Limb (tissue), 2 donors: ENCODE measurements around the gene CFHR3.
"Not testable (repeated sequence)": the region's sequence is repeated elsewhere in the genome, so short reads cannot be mapped to it uniquely, and the experiment has no call there.

Source experiments
- DNase-seq, 2 donors: peaks; one replicate each; pipeline ENCODE4 v3.0.0-alpha.2; 2016; ENCODE audit errors: extremely low spot score in 2 of 2

The CFHR3 gene

DNA sequence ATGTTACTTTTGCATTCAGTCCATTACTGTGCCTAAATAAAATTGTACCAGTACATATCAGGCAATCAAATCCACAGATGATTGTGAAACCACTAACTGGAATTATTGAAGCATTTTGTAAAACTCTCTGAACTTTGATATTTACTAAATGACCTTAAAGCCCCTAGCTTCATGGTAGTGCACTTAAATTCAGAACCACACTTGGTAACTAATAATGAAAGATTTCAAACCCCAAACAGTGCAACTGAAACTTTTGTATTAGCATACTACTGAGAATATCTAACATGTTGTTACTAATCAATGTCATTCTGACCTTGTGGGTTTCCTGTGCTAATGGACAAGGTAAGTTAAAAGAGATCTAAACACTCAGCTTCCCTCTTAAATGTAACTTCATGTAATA is at the start of gene CFHR3:
Gene CFHR3, plus strand, starts transcription at position 238 of the 400 bp plus-strand sequence. Its CDS starts 47 bp downstream, at position 285.
- no peak for DNase-seq

DNA sequence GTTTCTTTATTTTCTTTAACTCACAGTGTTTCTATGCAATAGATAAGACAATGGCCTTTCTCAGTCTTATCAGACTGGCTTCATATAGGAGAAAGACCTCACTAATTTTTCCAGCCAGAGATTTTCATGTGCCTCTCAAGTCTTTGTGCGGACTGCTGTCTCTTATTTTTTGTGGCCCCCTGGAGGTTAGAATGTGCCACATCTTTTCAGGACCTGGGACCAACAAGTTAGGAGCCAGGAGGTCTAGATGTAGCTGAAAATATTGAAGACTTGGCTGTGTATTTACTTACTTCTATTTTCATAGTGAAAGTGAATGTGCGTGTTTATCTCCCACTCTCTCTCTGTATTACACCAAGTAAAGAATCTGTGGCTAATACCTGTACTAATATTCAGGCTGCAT is 42.1 kb upstream of the CFHR3 start:
- no peak for DNase-seq

DNA sequence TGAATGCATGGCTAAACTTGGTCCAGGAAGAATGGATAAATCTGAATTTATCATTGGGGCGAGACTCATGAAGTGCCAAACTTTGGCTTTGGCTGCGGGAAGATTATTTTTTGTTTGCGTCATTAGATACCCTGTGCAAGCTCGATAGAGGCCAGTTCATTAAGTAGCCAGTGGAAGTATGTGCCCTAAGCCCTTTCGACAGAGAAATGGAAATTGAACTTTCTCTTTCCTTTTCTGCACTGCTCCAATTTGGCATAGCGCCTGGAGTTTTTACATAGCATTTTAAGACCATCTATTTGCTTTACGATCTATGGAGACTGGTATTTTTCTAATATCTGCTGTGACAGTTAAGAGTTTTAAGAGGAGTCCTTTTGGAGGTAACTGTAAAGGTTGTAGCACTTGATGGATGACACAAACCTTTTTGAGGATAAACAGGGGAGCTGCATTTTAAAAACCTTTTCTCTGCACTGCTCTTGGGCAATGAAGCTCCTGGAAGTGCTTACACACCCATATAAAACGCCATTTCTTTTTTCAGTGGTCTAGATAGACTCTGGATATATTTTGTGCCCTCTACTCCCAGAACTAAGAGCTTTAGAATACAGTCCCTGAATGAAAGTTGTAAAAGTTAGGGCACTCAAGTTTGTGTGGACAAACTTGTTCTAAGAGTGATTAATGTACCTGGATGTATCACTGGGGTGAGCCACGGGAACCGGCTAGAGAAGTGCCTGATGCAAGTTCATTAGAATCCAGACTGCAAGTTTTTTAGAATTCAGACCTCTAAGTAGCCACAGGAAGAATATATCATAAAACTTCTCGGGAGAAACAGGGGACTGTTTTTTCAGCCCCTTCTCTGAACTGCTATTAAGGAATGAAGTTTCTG is 41.3 kb upstream of the CFHR3 start:
- no peak for DNase-seq

DNA sequence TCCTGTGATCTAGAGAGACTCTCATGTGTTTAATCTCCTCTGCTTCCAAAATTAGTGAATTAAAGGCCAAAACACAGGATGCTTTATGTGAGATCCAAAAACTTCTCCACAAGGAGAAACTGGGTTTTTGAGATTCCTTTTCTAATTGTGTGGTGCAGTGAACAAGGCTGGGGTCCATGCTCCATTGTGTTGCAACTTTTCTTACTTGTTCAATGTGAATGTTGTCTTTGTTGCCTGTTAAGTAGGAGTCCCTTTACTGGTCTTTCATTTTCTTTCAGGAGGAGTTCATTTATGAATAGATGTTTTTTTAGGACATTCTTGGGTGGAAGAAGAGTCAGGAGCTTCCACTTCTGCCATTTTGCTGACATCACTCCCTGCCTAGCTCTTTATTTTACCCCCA is 40.6 kb upstream of the CFHR3 start:
- no peak for DNase-seq

DNA sequence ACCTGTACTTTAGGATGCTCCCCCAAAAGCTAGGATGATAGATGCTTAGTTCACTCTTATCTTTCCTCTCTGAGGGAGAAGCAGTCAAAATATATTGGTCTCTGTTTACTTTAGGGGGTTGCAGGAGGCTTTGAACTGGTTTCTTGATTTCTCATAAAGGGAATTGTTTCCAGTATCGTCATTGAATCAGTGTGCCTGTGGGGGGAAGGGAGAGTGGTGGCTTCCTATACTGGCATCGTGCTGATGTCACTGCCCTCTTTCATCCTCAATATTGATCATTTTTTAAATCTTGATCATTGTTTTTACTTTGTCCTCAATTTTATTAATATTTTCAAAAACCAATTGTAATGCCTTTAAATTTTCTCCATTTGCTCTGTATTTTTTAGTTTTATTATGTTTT is 40.2 kb upstream of the CFHR3 start:
- DNase-seq, result no peak

DNA sequence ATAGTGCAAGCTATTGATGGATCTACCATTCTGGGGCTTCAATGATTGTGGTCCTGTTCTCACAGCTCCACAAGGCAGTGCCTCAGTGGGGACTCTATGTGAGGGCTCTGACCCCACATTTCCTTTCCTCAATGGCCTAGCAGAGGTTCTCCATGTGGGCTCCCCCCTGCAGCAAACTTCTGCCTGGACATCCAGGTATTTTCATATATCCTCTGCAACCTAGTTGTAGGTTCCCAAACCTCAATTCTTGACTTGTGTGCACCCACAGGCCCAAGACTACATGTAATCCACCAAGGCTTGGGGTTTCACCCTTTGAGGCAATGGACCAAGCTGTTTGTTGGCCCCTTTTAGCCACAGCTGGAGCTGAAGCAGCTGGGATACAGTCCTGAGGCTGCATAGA is 35.9 kb upstream of the CFHR3 start:
- DNase-seq, result no peak

DNA sequence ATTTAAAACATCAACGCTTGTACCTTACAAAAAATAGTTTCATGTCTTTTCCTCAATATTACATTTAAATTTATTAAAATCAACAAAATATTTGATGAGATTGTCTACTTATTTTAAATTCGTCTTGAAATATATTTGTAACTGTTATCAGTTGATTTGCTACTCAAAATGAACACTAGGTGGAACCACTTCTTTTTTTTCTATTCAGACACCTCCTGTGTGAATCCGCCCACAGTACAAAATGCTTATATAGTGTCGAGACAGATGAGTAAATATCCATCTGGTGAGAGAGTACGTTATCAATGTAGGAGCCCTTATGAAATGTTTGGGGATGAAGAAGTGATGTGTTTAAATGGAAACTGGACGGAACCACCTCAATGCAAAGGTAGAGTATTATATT is 31.4 kb upstream of the CFHR3 start:
- DNase-seq, result peak in 1 of 2 donors; percentile 5

DNA sequence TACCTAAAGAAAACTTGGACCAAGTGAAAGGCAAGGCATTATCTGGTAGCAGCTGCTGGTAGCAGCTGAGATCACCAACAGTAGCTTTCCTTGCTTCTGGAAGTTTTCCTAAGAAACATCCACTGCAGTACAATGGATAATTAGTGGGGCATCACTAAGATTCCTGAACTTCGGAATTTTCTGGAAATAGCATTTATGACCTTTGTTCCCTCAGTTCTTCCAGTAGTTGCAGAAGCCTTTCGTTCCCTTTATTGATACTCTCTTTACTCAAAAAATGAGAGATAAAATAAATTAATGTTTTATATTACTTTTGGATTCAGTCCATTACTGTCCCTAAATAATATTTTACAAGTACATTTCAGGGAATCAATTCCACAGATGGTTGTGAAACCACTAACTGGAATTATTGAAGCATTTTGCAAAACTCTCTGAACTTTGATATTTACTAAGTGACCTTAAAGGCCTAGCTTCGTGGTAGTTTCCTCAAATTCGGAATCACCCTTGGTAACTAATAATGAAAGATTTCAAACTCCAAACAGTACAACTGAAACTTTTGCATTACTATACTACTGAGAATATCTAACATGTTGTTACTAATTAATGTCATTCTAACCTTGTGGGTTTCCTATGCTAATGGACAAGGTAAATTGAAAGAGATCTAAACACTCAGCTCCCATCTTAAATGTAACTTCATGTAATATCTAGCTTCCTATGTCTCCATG is 9.5 kb upstream of the CFHR3 start:
- not testable (repeated sequence) for DNase-seq

DNA sequence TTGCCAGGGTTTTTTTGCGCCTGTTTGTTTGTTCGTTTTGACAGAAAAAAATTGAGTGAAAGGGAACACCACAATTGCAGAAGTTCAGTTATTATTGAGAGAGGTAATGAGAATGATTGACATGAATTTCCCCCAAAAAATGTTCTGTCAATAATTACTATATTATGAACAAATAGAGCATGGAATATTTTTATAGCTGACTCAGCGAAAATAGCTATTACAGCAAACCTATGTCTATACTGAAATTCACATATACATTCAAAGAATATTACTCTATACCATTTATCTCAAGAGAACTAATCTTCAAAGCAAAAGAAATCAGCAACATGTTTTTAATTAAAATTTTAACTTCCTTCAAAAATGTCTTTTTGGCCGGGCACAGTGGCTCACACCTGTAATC is 4.8 kb upstream of the CFHR3 start:
- DNase-seq, result not testable (repeated sequence)

DNA sequence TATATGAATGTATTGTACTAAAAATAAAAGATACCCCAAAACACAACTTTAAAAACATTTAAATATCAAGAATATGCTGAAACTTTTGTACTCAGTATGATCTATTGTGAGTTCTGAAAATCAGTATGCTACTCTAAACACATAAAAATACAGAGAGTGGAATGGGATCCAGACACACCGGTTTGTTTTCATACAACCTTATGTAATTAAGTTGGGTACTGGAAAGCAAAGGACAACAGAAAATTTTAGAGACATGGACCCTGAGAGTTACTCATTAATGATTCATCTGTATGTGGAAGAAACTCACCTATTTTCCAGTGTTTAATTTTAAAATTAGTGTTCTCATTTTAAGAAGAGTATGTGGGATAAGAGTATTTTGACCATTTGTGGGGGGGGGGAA is 927 bp upstream of the CFHR3 start:
- no peak for DNase-seq

DNA sequence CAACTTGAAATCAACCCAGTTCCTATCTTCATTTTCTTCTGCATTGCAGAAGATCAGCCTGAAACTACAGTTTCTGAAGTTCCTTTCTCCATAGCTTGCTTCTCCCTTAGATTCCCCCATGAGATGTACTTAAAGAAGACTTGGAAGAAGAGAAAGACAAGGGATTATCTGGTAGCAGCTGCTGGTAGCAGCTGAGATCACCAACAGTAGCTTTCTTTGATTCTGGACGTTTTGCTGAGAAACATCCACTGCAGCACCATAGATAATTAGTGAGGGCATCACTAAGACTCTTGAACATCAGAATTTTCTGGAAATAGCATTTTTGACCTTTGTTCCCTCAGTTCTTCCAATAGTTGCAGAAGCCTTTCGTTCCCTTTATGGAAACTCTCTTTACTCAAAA is 465 bp upstream of the CFHR3 start:
- peak in 1 of 2 donors; percentile 21 for DNase-seq

DNA sequence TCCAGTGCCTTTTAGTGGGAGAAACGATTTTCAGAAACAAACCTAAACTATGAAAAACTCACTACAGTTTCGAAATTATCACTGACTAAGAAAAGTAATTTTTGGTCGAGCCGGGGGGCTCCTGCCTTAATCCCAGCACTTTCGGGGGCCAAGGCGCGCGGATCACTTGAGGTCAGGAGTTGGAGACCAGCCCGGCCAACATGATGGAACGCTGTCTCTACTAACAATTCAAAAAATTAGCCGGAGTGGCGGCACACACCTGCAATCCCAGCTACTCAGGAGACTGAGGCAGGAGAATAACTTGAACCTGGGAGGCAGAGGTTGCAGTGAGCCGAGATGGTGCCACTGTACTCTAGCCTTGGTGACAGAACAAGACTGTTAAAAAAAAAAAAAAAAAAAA is 3.0 kb downstream of the CFHR3 start:
- no peak for DNase-seq

DNA sequence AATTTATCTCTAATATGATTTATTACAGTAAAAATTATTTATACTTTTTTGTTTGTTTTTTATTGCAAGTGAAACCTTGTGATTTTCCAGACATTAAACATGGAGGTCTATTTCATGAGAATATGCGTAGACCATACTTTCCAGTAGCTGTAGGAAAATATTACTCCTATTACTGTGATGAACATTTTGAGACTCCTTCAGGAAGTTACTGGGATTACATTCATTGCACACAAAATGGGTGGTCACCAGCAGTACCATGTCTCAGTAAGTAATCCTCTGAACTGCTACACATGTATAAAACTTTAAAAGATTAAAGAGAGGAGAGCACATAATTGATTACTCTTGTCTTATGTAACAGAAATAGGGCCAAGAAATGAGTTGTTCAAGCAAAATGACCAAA is 4.5 kb downstream of the CFHR3 start:
- no peak for DNase-seq

DNA sequence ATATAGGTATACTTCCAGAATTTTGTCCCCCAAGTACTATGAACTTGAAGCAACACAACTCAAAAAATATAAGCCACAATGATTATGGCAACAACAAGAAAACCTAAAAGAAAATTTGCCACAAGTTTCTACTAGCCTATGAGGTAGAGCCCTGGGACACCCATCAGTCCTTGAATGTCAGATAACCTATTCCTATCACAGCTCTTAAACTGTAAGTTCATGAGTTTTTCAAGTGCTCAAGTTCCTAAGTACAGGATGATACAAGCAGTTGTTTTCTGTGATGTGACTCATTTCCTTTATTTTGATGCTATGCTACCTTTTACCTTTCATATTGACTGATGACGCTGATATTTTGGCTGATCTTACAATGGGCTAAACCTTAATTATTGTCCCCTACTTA is 16.6 kb downstream of the CFHR3 start:
- DNase-seq, result not testable (repeated sequence)

DNA sequence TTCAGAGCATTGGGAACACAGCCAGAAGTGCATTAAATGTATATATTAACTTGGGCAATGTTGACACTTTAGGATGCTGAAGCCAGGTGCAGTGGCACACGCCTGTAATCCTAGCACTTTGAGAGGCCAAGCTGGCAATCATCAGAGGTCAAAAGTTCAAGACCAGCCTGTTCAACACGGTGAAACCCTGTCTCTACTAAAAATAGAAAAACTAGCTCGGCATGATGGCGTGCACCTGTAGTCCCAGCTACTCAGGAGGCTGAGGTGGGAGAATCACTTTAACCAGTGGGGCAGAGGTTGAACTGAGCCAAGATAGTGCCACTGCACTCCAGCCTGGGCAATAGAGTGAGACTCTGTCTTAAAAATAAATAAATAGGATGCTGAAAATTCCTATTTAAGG is 19.5 kb downstream of the CFHR3 start:
- DNase-seq, result not testable (repeated sequence)

DNA sequence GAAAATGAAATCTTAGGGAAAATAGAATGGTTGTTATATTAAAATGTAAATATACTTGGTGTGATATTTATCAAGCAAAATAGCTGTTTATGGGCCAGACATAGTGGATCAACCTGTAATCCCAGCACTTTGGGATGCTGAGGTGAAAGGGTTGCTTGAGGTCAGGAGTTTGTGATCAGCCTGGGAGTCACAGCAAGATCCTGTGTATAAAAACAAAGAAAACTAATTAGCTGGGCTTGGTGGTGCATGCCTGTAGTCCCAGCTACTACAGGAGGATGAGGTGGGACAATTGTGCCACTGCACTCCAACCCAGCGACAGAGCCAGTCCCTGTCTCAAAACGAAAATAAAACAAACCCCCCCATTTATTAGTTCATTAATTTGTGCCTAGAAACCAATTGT is 23.3 kb downstream of the CFHR3 start:
- DNase-seq, result no peak

DNA sequence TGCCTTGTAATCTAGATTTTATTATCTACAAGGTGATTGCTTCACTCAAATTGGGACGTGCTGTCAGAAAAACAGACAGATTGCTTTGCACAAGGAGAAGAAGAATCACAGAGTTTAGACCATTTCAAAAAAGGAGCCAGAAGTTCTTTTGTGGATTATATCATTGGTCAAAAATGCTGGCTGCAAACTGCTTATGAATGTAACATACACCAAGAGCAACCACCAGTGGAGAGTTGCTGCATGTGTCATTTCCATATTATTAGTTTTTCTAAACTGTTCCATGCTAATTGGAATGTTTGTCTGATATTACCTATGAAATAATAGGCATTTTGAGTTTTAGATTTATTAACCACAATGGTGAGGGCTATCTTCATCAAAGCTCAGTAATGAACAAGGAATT is 27.3 kb downstream of the CFHR3 start:
- not testable (repeated sequence) for DNase-seq

DNA sequence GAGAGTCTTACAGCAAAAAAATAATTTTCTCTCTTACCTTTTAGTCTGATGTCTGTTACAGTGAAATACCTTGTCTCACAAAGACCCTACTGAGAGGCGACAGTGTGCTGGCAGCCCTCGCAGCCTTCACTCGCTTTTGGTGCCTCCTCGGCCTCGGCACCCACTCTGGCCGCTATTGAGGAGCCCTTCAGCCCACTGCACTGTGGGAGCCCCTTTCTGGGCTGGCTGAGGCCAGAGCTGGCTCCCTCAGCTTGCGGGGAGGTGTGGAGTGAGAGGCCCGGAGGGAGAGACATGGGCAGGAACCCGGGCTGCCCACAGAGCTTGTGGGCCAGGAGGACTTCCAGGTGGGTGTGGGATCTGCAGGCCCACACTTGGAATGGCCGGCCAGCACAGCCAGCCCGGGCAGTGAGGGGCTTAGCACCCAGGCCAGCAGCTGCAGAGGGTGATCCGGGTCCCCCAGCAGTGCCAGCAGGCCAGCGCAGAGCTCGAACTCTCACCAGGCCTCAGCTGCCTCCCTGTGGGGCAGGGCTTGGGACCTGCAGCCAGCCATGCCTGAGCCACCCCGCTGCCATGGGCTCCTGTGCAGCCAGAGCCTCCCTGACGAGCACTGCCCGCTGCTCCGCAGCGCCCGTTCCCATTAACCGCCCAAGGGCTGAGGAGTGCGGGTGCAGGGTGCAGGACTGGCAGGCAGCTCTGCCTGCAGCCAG is 34.0 kb downstream of the CFHR3 start:
- DNase-seq, result no peak

DNA sequence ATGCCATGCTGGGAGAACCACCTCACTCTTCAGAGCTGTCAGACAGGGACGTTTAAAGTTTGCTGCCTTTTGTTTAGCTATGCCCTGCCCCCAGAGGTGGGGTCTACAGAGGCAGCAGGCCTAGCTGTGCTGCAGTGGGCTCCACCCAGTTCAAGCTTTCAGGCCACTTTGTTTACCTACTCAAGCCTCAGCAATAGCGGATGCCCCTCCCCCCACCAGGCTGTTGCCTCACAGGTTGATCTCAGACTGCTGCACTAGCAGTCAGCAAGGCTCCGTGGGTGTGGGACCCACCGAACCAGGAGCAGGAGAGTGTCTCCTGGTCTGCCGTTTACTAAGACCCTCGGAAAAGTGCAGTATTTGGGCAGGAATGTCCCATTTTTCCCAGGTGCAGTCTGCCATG is 42.8 kb downstream of the CFHR3 start:
- DNase-seq, result not testable (repeated sequence)

DNA sequence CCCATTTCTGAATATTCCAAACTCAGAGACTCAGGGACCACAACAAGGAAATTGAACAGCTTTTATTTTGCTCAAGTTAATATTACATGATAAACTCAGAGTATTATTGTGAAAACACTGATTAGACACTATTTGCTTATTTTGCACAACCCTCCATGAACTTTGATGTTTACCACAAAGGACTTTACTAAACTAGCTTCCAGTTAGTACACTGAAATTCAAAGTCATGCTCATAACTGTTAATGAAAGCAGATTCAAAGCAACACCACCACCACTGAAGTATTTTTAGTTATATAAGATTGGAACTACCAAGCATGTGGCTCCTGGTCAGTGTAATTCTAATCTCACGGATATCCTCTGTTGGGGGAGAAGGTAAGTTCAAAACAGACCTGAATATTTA is 44.9 kb downstream of the CFHR3 start, which contains the start of gene CFHR1:
Gene CFHR1, plus strand, starts transcription at position 201 of the 400 bp plus-strand sequence. Its CDS starts 114 bp downstream, at position 315.
- DNase-seq, result not testable (repeated sequence)

DNA sequence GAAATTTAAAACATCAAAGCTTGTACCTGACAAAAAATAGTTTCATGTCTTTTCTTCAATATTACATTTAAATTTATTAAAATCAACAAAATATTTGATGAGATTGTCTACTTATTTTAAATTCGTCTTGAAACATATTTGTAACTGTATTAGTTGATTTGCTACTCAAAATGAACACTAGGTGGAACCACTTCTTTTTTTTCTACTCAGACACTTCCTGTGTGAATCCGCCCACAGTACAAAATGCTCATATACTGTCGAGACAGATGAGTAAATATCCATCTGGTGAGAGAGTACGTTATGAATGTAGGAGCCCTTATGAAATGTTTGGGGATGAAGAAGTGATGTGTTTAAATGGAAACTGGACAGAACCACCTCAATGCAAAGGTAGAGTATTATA is 53.2 kb downstream of the CFHR3 start:
- DNase-seq, result peak in 1 of 2 donors; percentile 51
